Activated T-cell treated with anti-CD3 and anti-CD28 coated beads for 48 hours (primary cell): ENCODE data around the gene GABRR3.

ENCODE experiments used
- DNase-seq: peaks from one replicate; pipeline ENCODE4 v3.0.0-alpha.2; 2020; ENCODE audit warnings: low read depth

The GABRR3 gene

GRCh38 chr3:98035208-98035607, at the start of gene GABRR3:
Gene GABRR3, minus strand, starts transcription at chr3:98035315. Its CDS starts 328 bp downstream, at chr3:98034987.
- no peak for DNase-seq

GRCh38 chr3:98073486-98073885, 38.4 kb upstream of the GABRR3 start:
- DNase-seq, result no peak

DNA sequence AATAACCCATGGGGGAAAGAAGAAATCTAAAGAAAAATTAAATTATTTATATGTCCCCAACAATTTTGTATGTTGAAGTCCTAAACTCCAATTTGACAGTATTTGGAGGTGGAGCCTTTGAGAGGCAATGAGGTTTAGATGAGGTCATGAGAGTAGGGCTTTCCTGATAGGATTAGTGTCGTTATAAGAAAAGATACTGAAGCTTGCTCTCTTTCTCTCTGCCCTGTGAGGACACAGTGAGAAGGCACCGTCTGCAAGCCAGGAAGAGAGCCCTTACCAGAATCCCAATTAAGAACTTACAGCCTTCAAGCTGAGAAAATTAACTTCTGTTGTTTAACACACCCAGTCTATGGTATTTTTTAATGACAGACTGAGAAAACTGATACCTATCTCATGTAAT, 35.7 kb upstream of the GABRR3 start:
- no peak for DNase-seq

GRCh38 chr3:98068824-98069223, 33.7 kb upstream of the GABRR3 start:
- no peak for DNase-seq

DNA sequence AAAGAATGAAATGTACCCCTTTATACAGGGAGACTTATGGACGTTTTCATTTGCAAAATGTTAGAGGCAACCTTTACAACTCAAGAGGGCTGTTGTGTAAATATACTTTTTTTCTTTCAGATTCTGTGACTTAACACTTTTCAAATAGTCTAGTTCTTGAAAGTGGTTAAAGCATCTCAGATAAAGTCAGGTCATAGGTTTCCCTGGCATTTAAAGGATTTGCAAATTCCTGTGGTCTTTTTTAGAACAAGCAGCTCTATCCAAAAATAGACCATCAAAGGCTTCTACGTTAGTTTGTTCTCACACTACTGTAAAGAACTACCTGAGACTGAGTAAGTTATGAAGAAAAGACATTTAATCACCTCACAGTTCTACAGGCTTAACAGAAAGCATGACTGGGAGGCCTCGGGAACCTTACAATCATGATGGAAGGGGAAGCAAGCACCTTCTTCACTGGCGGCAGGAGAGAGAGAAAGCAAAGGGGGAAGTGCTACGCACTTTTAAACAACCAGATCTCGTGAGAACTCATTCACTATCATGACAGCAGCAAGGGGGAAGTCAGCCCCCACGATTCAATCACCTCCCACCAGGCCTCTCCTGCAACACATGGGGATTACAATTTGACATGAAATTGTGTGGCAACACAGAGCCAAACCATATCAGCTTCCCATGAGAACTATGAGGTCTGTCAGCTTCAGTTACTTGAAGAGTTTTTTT, 23.3 kb upstream of the GABRR3 start:
- DNase-seq, result no peak

DNA sequence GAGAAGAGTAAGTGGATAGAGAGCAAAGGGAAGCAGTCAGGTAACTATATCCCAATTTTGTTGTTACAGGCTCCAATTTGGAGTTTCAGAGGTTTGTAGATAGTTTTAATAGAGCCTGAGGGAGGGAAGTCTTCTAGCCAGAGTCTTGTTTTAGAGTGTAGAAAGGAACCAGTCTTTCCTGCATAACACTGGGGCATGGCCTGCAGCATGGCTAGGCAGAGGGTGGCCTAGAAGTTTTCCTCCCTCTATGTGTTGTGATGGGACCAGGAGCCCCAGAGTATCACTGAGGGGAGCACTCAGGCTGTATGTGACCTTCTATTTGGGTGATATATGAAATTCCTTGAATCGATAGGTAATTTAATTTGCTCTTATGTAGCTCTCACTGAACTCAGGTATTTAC, 22.5 kb upstream of the GABRR3 start:
- no peak for DNase-seq

GRCh38 chr3:98056035-98056434, 20.9 kb upstream of the GABRR3 start:
- DNase-seq, result no peak

DNA sequence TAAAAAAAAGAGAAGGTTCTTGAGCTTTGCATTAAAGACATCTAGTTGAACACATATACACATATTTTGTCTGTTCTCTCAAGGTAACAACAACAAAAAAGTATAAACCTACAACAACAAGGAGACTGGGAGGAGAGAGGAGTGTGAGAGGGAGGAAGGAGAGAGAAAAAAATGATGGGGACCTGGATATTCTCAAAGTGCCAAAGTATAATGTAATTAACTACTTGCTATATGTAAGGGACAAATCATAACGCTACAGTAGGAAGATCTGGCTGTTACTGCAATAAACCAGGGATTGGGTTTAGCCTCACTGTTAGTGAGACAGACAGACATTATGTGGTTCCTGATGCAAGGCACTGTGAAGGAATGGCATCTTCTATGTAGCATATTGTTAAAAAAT, 14.2 kb upstream of the GABRR3 start:
- no peak for DNase-seq

DNA sequence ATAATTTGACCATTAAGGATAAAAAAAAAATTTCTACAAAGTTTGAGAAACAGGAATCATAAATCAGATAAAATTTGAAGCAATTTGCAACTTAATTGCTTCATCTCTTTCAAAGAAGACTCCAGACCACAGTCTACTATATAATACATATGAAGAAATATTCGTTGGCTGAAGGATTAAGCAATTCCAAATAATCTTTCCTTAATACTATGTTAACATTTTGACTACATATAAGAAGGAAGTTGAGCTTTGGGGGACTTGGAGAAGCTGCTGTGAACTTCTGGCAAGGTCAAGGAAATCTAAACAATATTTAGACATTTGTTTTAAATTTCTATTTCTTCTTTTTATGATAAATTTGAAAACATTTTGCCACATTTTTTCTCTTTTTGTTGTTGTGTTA, 13.5 kb upstream of the GABRR3 start:
- DNase-seq, result no peak

- DNase-seq, result no peak
Measured at GRCh38 chr3:98041350-98041749, 6.2 kb upstream of the GABRR3 start.

- peak; percentile 56 for DNase-seq
Measured at GRCh38 chr3:98039322-98040024, 4.4 kb upstream of the GABRR3 start.

GRCh38 chr3:98038876-98039275, 3.8 kb upstream of the GABRR3 start:
- DNase-seq, result no peak

DNA sequence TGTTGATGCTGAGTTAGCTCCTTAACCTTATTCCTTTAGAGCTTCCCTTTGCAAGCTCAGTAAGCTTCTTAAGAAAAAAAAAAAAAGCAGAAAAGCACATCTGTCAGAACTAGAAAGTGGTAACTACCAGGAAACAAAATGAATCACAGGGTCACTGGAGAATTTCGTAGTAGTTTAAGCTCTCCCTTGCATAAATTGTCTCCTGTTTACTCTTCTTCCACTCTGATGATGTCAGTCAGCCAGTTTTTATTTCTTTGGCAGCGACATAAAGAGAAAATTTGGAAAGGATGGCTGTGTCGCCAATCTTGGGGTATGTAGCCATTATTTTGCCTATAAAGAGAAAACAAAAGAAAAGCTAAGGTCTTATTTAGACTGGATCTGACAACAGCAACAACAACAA, 3.2 kb upstream of the GABRR3 start:
- no peak for DNase-seq

DNA sequence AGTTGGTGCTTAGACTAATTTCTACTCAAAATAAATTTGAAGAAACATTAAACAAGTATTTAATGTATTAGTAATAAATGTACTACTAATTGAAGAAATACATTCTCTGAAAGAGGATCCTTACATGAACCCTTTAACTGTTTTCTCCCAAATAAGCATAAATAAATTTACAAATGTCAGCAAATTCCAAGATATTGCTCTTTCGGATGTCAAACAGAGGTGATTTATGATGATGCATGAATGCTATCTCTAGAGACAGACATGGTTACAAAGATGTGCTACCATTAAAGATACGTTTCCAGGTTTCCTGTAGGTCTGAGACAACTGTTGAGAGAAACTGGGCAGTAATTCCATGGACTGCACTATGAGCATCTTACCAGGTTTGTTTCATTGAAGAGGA, 629 bp downstream of the GABRR3 start:
- DNase-seq, result no peak

DNA sequence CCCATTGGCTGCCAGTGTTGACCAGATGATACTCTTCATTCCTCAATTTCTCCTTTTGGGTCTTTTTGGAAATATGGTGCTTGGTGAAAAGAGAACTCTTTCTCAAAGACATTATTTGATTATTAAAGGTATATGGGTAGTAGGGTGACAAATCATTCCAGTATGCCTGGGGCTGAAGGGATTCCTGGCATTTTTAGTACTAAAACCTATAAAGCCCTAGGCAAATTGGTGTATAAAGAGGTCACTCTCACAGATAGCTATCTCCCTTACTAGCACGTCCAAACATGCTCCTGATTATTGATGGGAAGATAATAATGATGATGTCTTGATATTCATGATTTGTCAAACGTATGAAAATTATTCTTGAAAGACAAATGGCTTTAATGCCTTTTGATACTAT, 1.1 kb downstream of the GABRR3 start:
- DNase-seq, result no peak

DNA sequence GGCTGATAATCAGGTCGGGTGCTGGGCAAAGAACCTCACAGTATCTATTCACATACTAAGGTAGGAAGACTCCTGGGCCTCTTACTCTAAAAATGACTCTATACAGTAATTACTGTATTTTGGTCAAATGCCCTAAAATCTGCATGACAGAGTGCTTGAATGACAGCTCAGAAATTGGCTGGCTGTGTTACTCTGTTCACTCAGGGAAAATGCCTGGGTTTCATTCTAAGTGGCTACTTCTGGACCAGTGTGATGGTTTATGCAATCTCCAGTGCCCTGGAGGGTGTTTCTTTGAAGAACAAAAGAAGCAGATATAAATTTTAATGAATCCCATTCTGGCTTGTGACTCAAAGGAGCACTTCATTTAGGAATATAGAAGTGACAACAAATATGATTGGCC, 2.2 kb downstream of the GABRR3 start:
- DNase-seq, result no peak

GRCh38 chr3:98032265-98032664, 2.9 kb downstream of the GABRR3 start:
- no peak for DNase-seq

DNA sequence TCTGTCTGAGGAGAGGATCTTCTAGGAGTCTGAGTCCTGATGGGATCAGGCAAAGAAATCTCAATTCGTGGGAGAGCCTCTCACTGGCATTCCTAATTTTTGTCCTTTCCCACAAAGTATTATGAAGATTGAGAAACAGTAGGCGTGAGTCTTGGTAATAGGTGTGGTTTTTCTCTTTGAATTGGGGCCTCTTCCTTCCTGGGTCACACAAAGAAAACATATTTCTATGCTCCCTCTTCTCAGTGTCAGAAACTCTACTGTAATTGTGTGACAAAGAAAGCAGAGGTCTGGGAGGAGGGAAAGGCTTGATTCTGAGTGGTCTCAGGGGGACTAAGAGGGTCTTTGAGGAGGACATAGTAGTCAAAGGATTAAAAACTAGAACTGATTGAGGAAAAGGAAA, 6.0 kb downstream of the GABRR3 start:
- no peak for DNase-seq

- no peak for DNase-seq
Measured at GRCh38 chr3:98027085-98027446, 8.0 kb downstream of the GABRR3 start.

DNA sequence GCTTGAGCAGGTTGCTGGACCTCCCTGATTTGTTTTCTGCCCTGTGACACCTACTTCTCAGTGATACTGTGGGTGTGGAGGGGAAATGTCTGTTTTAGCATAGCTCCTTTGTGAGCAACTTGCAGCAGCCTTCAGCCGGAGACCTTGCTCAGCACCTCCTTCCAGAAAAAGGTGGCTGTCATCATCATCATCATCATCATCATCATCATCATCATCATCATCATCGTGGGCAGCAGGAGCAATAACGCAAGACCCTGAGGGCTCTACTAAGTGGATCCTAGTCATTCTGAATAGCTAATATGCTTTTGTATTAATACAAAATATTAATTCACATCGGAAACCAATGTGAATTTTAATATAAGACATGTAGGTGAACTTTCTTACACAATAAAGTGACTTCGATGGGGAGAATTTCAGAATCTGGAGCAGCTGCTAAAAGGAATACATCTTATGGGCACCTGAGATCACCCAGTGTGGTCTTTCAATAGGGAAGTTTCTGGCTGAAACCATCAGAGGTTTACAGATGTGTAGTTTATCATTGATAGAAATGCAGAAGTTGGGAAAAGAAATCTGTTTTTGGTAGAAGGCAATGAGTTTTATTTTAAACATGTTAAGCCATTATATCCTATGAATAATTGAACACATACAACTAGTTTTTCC, 8.6 kb downstream of the GABRR3 start:
- no peak for DNase-seq

- no peak for DNase-seq
Measured at GRCh38 chr3:98025392-98025945, 9.6 kb downstream of the GABRR3 start.

DNA sequence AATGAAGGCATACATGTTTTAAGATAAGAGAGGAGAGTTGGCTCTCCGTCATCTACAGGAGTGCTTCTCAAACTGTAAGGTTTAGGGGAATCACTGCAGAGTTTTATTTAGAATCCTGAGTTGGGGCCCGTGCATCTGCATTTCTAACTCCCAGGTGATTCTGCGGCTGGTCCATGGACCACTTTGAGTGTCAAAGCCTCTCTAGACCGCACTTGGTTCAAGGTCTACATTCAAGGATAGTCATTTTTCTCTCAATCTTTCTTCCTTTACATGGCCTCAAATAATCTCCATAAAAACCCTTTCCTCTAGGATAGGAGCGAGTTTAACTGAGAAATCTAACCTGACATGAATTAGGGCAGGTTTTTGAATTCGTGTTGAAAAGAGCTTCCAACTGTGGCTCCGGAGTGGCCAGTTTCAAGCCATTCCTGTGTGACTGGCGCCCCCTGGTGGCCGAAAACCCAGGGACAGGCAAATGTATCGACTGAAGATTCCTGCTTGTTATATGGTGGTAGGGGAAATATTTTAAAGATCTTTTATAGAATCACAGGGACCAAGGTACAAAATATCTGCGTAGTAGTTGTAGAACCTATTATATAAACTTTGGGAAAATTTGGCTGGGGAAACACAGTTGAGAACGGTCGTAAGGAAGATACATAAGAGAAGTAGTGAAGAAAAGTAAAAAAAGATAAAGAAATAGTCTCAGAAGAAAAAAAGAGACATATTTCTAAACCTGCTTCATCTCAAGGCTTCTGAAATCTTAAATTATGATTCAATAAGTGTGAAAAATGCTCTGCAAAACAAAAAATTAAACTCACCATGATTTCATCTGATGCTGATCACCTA, 11.9 kb downstream of the GABRR3 start:
- DNase-seq, result peak; percentile 82
